ENCODE measurements around the gene POLN. TPM values are rescaled to one million over a fixed set of nuclear protein-coding genes. Genes with fewer than 3 reads are reported as not detected.

POLN gene
- total and polyA plus RNA-seq, 2 of the 4 experiments (the other 2 are of a cell fraction), result 0.63 to 0.72 TPM

DNA sequence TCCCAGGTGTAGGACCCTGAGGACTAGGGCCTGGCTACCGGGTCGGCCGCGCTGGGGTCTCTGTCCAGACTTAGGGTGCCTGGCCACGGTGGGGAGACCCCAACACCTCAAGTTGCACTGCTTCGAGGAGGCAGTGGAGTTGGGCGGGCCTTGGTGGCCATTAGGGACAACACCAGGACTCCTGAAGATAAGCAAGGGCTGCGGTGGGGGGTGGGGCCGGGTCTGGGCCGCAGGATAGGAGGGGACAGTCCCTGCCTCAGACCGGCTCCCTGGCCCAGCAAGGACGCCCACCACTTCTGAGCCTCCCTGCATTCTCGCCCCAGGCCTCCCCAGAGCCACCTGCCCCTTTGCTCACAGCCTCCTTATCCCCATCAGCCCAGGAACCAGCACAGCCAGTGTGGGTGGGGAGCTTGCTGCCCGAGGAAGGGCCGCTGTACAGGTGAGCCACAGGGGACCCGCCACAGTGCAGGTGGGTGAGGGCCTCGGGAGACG lies 25.4 kb upstream of the POLN start:
- H3K4me3 ChIP-seq (ENCODE audit: insufficient read depth, low read depth, low read length), result no peak overlapping the region
- dilution Hi-C loops (cut with HindIII; ENCODE audit: low sequenced_read_pairs, unreplicated experiment), result no loop called here
- no peak overlapping the region for H3K27ac ChIP-seq (ENCODE audit: insufficient read depth, low read length)
- no peak overlapping the region for H3K4me2 ChIP-seq (ENCODE audit: low read depth, low read length)
- intact Hi-C loops (cut with micrococcal nuclease), result loop anchor here (10.0 kb wide), 1 partner anchor 147 kb away; the partner anchor contains the start of genes CFAP99 and ZFYVE28
- no peak overlapping the region for H4K91ac ChIP-seq (ENCODE audit: insufficient read depth, low read depth, low read length)
- ChIA-PET POLR2A (ENCODE audit: unreplicated experiment) (no interaction called here), CTCF (no interaction called here)
- DNase-seq (no peak), ATAC-seq (ENCODE audit: low read depth) (no peak)
- no peaks in the 10 kb centered on the region for H3K9me1 ChIP-seq (ENCODE audit: insufficient read depth, low read length)
- H2AK9ac ChIP-seq (replicated peaks; ENCODE audit: low read depth, low read length, poor library complexity), result no peak overlapping the region
- no peak overlapping the region for H4K8ac ChIP-seq (ENCODE audit: low read depth in 2 of 2, low read length in 2 of 2)
- no peak overlapping the region for H2BK20ac ChIP-seq (ENCODE audit: low read depth, low read length)
- H3K4me1 ChIP-seq (ENCODE audit: control insufficient read depth, insufficient read depth, low read length), result peaks cover 3% of the 10 kb centered on the region; the same call in 1 of the 2 replicates
- no peaks in the 10 kb centered on the region for H4K20me1 ChIP-seq (ENCODE audit: insufficient read depth, low read length)
- WGBS, 2 experiments (ENCODE audit: extremely low coverage in 2 of 2, insufficient read length in 1 of 2), result no CpG with 5 or more reads among the region's 18 CpGs
- no peaks in the 10 kb centered on the region for H3K36me3 ChIP-seq (ENCODE audit: control insufficient read depth, insufficient read depth, low read length)
- no peak overlapping the region for H3K18ac ChIP-seq (ENCODE audit: low read depth, low read length)
- H4K5ac ChIP-seq (ENCODE audit: low read depth, low read length), result no peak overlapping the region
- H3K9ac ChIP-seq (ENCODE audit: low read depth, low read length), result no peak overlapping the region
- no peak overlapping the region for H2BK5ac ChIP-seq (ENCODE audit: low read depth, low read length, poor library complexity, severe bottlenecking)
- H2BK120ac ChIP-seq (ENCODE audit: low read depth, low read length), result no peak overlapping the region
- H3K14ac ChIP-seq (replicated peaks; ENCODE audit: low read depth, low read length), result no peak overlapping the region
- no peaks in the 10 kb centered on the region; the same call in 1 of the 2 replicates for H3K27me3 ChIP-seq (ENCODE audit: control insufficient read depth, insufficient read depth, low read length)
- H2AK5ac ChIP-seq (ENCODE audit: low read depth, low read length), result no peak overlapping the region; the same call in 1 of the 2 replicates
- H3K23ac ChIP-seq (ENCODE audit: low read depth, low read length), result no peak overlapping the region
- peaks cover 0 to 3% of the 10 kb centered on the region in 2 experiments; a peak in 1 of 4 replicates for H3K79me1 ChIP-seq (ENCODE audit: low read depth in 1 of 2, low read length in 2 of 2)
- H3K4ac ChIP-seq (ENCODE audit: low read depth, low read length), result no peak overlapping the region
- in situ Hi-C loops (cut with MboI; ENCODE audit: low sequenced_read_pairs), result no loop called here
- TF ChIP-seq MXI1 (IDR thresholded peaks at IDR 0.05; ENCODE audit: borderline replicate concordance, low read depth, low read length) (no peak), POLR2A (IDR thresholded peaks at IDR 0.05; ENCODE audit: low read depth, low read length) (no peak), CEBPB (IDR thresholded peaks at IDR 0.05; ENCODE audit: low read depth, low read length) (no peak), NFE2L2 (IDR thresholded peaks at IDR 0.05; ENCODE audit: low read depth, low read length) (no peak)
- H3K56ac ChIP-seq (ENCODE audit: extremely low read depth, insufficient read depth, low read length), result no peak overlapping the region
- H2AFZ ChIP-seq (replicated peaks; ENCODE audit: low read length, poor library complexity), result no peak overlapping the region
- no peak overlapping the region for H2BK15ac ChIP-seq (ENCODE audit: low read depth, low read length)
- H3K9me3 ChIP-seq (ENCODE audit: control insufficient read depth, insufficient read depth, low read length), result no peaks in the 10 kb centered on the region
- no TSS peak for BruUV-seq (replicated peaks)

All from IMR-90 (cell line).